SKM-1 (cell line): ENCODE results near the gene IQSEC1.

Source experiments
- DNase-seq: peaks from one replicate; lab custom pipeline; 2025; ENCODE audit not compliant: unreplicated experiment; lab: John Stamatoyannopoulos, UW

IQSEC1 gene

DNA sequence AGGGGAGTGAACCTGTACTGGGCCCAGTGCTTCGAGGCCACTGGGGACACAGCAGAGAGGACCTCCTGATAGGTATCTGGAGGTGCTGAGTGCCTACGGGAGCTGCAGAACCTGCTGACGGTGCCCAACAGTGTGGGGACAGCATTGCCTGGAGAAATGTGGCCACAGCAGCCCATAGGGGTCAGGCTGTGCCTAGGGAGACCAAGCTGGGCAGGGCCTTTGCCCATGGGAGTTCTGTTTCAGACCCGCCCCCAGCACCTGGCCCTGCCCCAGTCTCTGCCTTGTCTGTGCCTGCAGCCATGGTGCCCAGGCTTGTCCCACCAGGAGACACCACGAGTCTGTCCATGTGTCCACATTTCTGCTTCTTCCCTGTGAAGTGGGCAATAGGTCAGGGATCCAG is 216.6 kb downstream of the IQSEC1 start:
- DNase-seq, result no peak

DNA sequence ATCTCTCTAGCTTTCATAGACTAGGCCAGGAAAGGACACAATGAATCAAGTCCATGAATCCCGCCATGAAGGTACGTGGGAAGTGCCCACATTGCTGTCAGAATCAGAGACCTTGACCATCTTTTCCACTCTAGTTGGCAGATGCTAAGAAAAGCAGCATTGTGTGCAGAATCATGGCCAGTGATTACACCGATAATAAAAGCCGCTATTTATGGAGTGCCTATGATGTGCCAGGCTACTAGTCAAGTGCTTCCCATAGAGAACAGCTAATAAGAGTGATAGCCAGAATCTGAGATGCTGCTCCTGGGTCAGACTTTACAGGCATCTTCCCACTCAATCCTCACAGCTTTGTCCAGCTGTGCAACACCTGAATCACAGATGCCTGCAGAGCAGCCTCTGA is 218.7 kb downstream of the IQSEC1 start:
- DNase-seq, result no peak

DNA sequence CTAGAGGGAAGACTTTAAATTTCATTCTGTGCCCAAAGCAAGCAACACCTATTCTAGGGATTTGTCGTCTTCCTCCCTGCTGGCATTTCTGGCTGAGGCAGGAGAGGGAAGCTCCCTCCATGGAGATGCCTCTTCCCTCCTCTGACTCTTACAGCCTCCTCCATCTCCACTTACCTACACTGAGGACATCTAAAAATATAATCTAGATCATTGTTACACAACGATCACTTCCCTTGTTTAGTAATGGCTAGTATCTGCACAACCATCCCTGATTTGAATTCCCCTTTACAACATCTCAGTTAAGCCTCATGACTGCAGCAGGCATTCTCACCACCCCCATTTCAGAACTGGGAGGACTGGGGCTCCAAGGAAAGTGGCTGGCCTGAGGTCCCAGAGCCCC is 219.4 kb downstream of the IQSEC1 start:
- DNase-seq, result peak; percentile 16

DNA sequence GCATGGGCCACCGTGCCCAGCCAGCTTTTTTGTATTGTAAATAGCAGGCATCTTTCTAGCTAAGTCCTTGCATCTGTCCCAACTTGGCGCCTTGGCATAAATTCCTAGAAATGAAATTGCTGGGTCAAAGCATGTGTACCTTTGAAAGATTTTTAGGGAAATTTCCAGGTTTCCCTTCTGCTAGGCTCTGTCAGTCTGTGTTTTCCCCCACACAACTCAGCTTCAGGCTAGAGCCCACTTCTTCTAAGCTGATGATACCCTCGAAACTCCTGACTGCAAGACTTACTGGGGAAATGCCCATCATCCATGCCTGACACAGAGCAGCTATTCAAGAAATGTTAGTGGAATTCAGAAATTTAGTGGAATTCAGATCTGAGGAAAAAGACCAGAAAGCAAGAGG is 221.0 kb downstream of the IQSEC1 start:
- DNase-seq, result no peak
